Left kidney (tissue), 2 donors: Measurements from ENCODE around the gene PGD. TPM values are rescaled to one million over a fixed set of nuclear protein-coding genes. Genes with fewer than 3 reads are reported as not detected.
"Not testable (repeated sequence)": the region's sequence is repeated elsewhere in the genome, so short reads cannot be mapped to it uniquely, and the experiment has no call there.

ENCODE experiments used
- DNase-seq: peaks from one replicate; pipeline ENCODE4 v3.0.0-alpha.2; 2013
- polyA plus RNA-seq: library from polyadenylated mRNA; unstranded; fragments of 120-200 nt; gene quantifications from one replicate; pipeline ENCODE4 v1.2.1, GENCODE V29; 2013; ENCODE audit not compliant: insufficient read length

The PGD gene
- polyA plus RNA-seq, 1 donor: 188 TPM

- no peak for DNase-seq
These were observed 2.0 kb upstream of the PGD start for GRCh38 chr1:10396870-10397269.

GRCh38 chr1:10398278-10398733, 558 bp upstream of the PGD start:
- DNase-seq: no peak

DNA sequence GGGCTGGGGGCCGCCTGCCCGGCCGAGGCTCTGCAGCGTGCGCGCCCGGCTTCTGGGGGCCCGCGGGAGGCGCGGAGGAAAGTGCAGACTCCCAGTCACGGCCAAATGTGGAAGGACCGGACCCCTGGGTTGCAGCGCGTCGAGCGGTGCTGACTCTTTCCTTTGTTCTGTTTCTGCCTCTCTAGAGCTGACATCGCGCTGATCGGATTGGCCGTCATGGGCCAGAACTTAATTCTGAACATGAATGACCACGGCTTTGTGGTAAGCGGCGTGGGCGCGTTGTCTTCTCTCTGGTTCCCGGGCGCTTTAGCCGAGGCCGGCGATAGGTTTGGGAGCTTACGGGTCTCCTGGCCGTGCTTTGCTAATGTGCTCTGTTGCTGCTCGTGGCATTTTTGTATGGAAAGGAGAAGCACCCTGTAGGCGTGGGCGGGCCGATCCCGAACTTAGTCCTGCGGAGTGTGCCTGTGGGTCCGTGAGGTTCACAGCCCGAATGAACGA, 629 bp downstream of the PGD start:
- no peak for DNase-seq

DNA sequence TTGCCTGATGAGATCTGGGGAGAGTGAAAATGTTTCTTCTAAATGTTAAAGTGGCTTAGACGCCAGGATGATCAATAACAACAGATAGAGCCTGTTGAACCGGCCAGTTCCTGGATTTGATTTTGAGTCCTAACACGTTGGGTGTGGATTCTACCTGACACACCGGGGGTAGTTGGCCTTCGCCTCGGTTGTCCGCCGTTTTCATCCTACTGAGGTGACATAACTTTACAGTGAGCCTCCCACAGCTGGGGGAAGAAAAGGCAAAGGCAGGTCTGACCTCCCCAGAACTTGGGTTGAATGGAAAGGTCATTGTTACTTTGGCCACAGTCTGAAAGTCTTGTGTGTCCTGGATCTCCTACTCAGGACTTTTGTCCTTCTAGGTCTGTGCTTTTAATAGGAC, 1.1 kb downstream of the PGD start:
- no peak for DNase-seq

DNA sequence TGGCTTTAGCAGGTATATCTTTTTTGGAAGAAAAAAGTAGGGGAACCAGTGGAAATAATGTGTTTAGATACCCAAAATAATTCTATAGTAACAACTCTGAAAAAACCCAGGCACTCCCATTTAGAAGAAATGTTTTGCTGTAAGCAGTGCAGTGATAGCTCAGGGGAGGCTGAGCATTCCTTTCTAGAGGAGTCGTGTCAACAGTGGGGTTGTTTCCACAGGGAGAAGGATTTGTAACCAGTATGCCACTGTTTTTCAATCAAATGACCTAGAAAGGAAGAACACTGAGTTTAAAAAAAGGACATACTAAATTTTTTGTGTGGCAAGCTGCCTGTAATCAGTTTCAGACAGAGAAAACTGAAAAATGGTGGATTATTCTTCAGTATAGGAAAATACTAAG, 2.4 kb downstream of the PGD start:
- DNase-seq: no peak

- no peak for DNase-seq
These were observed 3.9 kb downstream of the PGD start for GRCh38 chr1:10402729-10403274.

DNA sequence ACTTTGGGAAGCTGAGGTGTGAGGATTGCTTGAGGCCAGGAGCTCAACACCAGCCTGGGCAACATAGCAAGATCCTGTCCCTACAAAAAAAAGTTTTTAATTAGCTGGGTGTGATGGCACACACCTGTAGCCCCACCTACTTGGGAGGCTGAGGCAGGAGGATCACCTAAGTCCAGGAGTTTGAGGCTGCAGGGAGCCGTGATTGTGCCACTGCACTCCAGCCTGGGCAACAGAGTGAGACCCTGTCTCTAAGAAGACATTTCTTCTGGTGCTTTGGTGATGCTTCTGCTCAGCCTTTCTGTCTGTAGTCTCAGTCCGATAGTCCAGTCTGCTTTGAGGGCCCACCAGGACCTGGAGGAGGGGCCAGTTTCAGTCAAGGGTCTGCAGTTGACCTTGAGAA, 8.3 kb downstream of the PGD start:
- DNase-seq: no peak

- no peak for DNase-seq
These were observed 16.5 kb downstream of the PGD start for GRCh38 chr1:10415211-10415930.

- not testable (repeated sequence) for DNase-seq
These were observed 17.1 kb downstream of the PGD start for GRCh38 chr1:10415967-10416366.

DNA sequence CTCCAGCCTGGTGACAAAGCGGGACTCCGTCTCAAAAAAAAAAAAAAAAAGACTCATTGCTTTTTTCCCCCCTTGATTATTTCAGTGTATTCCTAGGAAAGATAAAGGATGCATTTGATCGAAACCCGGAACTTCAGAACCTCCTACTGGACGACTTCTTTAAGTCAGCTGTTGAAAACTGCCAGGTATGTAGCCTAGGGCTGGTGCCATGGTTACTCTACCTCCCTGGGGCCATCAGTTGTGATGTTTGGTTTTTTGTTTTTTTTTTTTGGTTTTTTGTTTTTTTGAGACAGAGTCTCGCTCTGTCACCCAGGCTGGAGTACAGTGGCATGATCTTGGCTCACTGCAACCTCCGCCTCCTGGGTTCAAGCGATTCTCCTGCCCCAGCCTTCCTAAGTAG, 19.9 kb downstream of the PGD start:
- DNase-seq: not testable (repeated sequence)

- DNase-seq: no peak
These were observed 20.5 kb downstream of the PGD start for GRCh38 chr1:10419351-10419750.

DNA sequence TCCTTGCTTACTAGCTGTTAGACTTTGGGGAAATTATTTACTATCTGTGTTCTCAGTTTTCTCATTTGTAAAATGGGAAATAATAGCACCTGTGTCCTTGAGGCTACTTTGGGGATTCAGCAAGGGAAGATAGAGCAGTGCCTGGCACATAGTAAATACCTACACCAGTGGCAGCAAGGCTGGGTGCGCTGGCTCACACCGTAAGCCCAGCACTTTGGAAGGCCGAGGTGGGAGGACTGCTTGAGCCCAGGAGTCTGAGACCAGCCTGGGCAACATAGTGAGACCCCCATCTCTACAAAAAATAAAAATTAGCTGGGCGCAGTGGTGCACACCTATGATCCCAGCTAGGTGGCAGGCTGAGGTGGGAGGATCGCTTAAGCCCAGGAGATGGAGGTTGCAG, 22.8 kb downstream of the PGD start:
- DNase-seq: no peak

DNA sequence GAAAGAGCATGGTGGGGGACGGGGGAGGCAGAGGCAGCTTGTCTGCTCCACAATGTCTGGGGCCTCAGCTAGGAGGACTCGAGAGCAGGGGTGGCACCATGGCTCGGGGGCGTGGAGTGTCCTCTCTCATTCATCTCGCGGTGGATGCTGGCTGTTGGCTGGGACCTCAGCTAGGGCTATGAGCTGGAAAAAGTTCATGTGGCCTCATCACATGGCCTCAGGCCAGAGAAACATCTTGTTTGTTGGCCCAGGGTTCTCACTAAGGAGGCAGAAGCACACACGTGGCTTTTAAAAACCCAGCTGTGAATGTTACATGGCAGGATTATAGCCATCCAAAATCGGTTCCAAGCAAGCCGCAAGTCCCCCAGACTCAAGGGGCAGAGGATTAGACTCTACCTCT, 25.2 kb downstream of the PGD start:
- DNase-seq: no peak

DNA sequence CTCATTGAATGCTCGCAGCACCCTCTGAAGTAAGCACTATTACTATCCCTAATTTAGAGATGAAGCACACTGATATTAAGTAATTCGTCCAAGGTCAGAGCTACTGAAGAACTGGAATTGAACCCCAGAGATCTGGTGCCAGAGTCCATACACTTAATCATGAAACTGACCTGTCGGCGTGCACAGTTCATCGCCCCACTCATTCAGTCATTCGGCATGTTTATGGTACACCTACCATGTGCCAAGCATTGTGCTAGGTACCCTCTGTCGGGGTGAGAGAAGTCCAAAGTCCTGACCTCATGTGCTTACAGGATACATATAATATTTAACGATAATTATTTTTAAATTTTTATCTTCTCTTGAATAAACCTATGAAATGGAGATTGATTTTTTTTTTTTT, 25.8 kb downstream of the PGD start:
- no peak for DNase-seq

GRCh38 chr1:10425826-10426534, 27.1 kb downstream of the PGD start:
- DNase-seq: not testable (repeated sequence)

GRCh38 chr1:10426535-10426848, 27.6 kb downstream of the PGD start:
- not testable (repeated sequence) for DNase-seq

DNA sequence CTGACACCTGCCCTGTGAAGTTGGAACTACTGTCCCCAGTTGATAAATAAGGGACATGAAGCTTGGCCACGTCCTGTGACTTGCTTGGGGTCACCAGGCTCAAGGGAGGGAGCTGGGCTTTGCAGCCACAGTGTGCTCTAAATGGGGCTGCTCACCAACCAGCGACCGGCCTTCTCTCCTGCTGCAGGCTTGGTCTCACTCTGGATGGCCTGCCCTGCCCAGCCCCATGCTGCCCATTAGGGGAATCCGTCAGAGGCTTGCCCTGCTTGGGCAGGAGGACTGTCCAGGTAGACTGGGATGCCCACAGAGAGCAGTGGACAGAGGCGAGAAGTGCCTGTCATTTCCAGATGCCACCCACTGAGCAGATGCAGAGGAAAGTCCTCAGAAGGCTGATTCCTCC, 30.1 kb downstream of the PGD start:
- no peak for DNase-seq

GRCh38 chr1:10429868-10430215, 31.0 kb downstream of the PGD start:
- DNase-seq: no peak

- DNase-seq: peak; percentile 93
These were observed 31.6 kb downstream of the PGD start, which contains the start of gene CENPS for GRCh38 chr1:10430216-10431069. TSS of gene CENPS (plus strand) at chr1:10430433. CDS start at chr1:10430518, 85 bp downstream.

- no peak for DNase-seq
These were observed 32.3 kb downstream of the PGD start for GRCh38 chr1:10431070-10431730.

- DNase-seq: no peak
These were observed 34.2 kb downstream of the PGD start for GRCh38 chr1:10432910-10433700.
